ENCODE data around the gene SEC14L1. TPM values are rescaled to one million over a fixed set of nuclear protein-coding genes. Genes with fewer than 3 reads are reported as not detected.
A peak's percentile ranks its signal among the peaks of the same experiment; 100 is the strongest.

SEC14L1 gene
- total RNA-seq, 1 experiment from 2014 or later = 58.6 TPM

DNA sequence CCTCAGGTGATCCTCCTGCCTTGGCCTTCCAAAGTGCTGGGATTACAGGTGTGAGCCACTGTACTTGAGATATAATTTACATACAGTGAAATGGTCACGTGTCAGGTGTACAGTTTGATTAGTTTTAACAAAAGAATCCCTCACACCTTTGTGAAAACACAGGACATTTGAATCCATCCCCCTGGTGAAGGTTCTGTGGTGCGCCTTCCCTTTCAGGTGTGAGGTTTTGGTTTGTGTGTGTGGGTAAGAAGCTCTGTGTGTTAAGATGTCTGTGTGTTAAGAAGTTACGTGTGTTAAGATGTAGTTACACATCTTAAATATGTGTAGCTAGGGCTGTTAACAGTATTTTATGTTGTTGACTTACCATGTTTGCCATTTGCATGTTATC is 4.4 kb downstream of the SEC14L1 start:
- no peak overlapping the region for H4K8ac ChIP-seq (replicated peaks; ENCODE audit: insufficient read length, low read depth, low read length)
- Mint-ChIP-seq H3K9me3 (no peaks in the 10 kb centered on the region), H3K4me1 (peaks cover 38 to 43% of the 10 kb centered on the region in 2 experiments), H3K4me3 (no peak overlapping the region), H3K27me3 (ENCODE audit: low read depth) (no peaks in the 10 kb centered on the region), H3K27ac (peak overlapping the region in 2 of 3 experiments; percentile 4 to 71; a peak in 1 of 7 replicates), H3K36me3 (ENCODE audit: insufficient read depth in 1 of 3, low read depth in 3 of 3) (peaks cover 0 to 44% (median 34%) of the 10 kb centered on the region in 3 experiments; a peak in 5 of 7 replicates)
- no peaks in the 10 kb centered on the region for H3K79me1 ChIP-seq (ENCODE audit: insufficient read depth, low read depth, low read length, poor library complexity, severe bottlenecking)
- peaks cover 4% of the 10 kb centered on the region for H3K23me2 ChIP-seq (ENCODE audit: insufficient read length, low read depth, low read length, poor library complexity, severe bottlenecking)
- H3K79me2 ChIP-seq (ENCODE audit: insufficient read depth, low read length) = peaks cover 3% of the 10 kb centered on the region; the same call in 1 of the 2 replicates
- H4K20me1 ChIP-seq (ENCODE audit: control insufficient read depth, insufficient read depth, insufficient read length) = no peaks in the 10 kb centered on the region
- H2AK5ac ChIP-seq (ENCODE audit: insufficient read length, low read length) = no peak overlapping the region
- H2BK5ac ChIP-seq (ENCODE audit: insufficient read length, low read length) = no peak overlapping the region
- no peaks in the 10 kb centered on the region for H3K27me3 ChIP-seq (ENCODE audit: insufficient read depth, low read length)
- H3K14ac ChIP-seq (ENCODE audit: insufficient read depth, low read length) = no peak overlapping the region
- no peak overlapping the region for H3K9ac ChIP-seq (ENCODE audit: extremely low read depth, insufficient read length, low read length)
- H3K9me3 ChIP-seq (ENCODE audit: control insufficient read depth, low read depth, low read length) = no peaks in the 10 kb centered on the region
- no peak overlapping the region for H3K4me2 ChIP-seq (ENCODE audit: insufficient read depth, insufficient read length, low read length)
- H3K27ac ChIP-seq (ENCODE audit: insufficient read length, low read depth, low read length) = no peak overlapping the region
- no peak overlapping the region for H2BK15ac ChIP-seq (ENCODE audit: low read depth, low read length)
- no CpG with 5 or more reads among the region's 3 CpGs for whole genome bisulfite sequencing (ENCODE audit: extremely low coverage, insufficient read length, low lambda C conversion rate)
- H2AFZ ChIP-seq (ENCODE audit: low read length) = no peak overlapping the region
- H2BK12ac ChIP-seq (ENCODE audit: insufficient read length, low read depth, low read length) = no peak overlapping the region
- no peak overlapping the region for H3K18ac ChIP-seq (ENCODE audit: insufficient read length, low read depth, low read length)
- no peak overlapping the region for H4K5ac ChIP-seq (ENCODE audit: insufficient read length, low read depth, low read length)
- TF ChIP-seq, protein P1, sequence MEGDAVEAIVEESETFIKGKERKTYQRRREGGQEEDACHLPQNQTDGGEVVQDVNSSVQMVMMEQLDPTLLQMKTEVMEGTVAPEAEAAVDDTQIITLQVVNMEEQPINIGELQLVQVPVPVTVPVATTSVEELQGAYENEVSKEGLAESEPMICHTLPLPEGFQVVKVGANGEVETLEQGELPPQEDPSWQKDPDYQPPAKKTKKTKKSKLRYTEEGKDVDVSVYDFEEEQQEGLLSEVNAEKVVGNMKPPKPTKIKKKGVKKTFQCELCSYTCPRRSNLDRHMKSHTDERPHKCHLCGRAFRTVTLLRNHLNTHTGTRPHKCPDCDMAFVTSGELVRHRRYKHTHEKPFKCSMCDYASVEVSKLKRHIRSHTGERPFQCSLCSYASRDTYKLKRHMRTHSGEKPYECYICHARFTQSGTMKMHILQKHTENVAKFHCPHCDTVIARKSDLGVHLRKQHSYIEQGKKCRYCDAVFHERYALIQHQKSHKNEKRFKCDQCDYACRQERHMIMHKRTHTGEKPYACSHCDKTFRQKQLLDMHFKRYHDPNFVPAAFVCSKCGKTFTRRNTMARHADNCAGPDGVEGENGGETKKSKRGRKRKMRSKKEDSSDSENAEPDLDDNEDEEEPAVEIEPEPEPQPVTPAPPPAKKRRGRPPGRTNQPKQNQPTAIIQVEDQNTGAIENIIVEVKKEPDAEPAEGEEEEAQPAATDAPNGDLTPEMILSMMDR (conservative IDR thresholded peaks at IDR 0.05) = no peak
- H3T11ph ChIP-seq (ENCODE audit: low read length) = no peak overlapping the region
- no peak overlapping the region for H3K4ac ChIP-seq (ENCODE audit: low read depth, low read length)
- DNase-seq = no peak
- no peak overlapping the region for H3K56ac ChIP-seq (ENCODE audit: insufficient read length, low read depth, low read length)
- peaks cover 13% of the 10 kb centered on the region; the same call in 1 of the 2 replicates for H3K4me1 ChIP-seq (ENCODE audit: insufficient read depth, low read length)
- H2BK20ac ChIP-seq (ENCODE audit: low read depth, low read length, poor library complexity, severe bottlenecking) = no peak overlapping the region
- H2BK120ac ChIP-seq (ENCODE audit: low read depth, low read length, poor library complexity, severe bottlenecking) = no peak overlapping the region
- H3K23ac ChIP-seq (ENCODE audit: insufficient read length, low read depth, low read length) = no peak overlapping the region
- no peak overlapping the region for H4K91ac ChIP-seq (ENCODE audit: insufficient read length, low read depth, low read length)
